ENCODE results near the gene TMEM255B. TPM values are rescaled to one million over a fixed set of nuclear protein-coding genes. Genes with fewer than 3 reads are reported as not detected.

The TMEM255B gene
- total RNA-seq, 1 experiment from 2014 or later, result 4.7 TPM

DNA sequence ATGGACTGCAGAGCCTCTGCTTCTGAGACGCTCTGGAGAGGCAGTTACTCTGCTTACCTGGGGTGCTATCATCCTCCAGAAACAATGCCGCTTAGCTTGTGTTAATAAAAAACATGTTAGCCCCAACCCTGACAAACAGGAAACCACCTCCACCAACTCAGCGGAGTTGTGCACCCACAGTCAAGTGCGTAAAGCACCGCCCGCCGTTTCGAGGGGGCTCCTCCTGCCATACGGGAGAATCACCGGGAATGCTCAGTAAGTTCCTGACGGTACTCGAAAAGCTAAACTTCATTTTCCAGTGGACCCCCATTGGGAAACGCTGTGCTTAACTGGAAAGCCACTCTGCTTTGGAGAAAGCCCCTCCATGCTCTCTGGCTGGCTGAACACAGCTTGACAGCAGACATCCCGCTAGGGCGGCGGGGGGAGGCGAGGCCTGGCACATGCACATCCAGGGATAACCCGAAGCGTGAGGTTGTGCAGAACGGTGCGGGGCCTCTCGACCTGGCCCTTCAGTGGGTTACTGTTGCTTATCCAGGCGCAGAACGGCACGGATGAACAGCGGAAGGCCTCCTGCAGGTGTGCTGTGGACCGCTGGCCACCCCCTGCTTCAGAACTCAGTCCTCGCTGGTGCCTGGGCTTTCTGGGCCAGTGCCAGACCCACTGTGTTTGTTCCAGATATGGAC lies 87.8 kb downstream of the TMEM255B start:
- H3K9me3 Mint-ChIP-seq, result no peaks in the 10 kb centered on the region
- peaks cover 2% of the 10 kb centered on the region; the same call in 1 of the 2 replicates for H3K4me1 Mint-ChIP-seq
- DNase-seq (ENCODE audit: low spot score), result peak; percentile 8
- H3K27me3 Mint-ChIP-seq (ENCODE audit: low read depth), result no peaks in the 10 kb centered on the region
- no peak for ATAC-seq
- ChIA-PET POLR2A (no interaction called here), CTCF (no interaction called here)
- H3K36me3 Mint-ChIP-seq, result no peaks in the 10 kb centered on the region; the same call in 1 of the 2 replicates
- no peak overlapping the region for H3K27ac Mint-ChIP-seq
- no peak overlapping the region for H3K4me3 Mint-ChIP-seq
- TF ChIP-seq CBFB (CRISPR knock-in tag; IDR thresholded peaks at IDR 0.05; ENCODE audit: low read depth), result no peak
- no peak for TF ChIP-seq NR2C2 (CRISPR knock-in tag; IDR thresholded peaks at IDR 0.05)
- TF ChIP-seq ELF4 (CRISPR knock-in tag; IDR thresholded peaks at IDR 0.05; ENCODE audit: low read depth), result no peak
- TF ChIP-seq JUN (CRISPR knock-in tag; IDR thresholded peaks at IDR 0.05), result no peak
- no peak for TF ChIP-seq NR3C1 (CRISPR knock-in tag; conservative IDR thresholded peaks at IDR 0.05; ENCODE audit: low read depth)
- no peak for TF ChIP-seq ZNF423 (CRISPR knock-in tag; IDR thresholded peaks at IDR 0.05)
- no peak for TF ChIP-seq RELA (CRISPR knock-in tag; IDR thresholded peaks at IDR 0.05; ENCODE audit: borderline replicate concordance)
- no peak for TF ChIP-seq TEAD4 (CRISPR knock-in tag; IDR thresholded peaks at IDR 0.05)
- TF ChIP-seq, protein P1, sequence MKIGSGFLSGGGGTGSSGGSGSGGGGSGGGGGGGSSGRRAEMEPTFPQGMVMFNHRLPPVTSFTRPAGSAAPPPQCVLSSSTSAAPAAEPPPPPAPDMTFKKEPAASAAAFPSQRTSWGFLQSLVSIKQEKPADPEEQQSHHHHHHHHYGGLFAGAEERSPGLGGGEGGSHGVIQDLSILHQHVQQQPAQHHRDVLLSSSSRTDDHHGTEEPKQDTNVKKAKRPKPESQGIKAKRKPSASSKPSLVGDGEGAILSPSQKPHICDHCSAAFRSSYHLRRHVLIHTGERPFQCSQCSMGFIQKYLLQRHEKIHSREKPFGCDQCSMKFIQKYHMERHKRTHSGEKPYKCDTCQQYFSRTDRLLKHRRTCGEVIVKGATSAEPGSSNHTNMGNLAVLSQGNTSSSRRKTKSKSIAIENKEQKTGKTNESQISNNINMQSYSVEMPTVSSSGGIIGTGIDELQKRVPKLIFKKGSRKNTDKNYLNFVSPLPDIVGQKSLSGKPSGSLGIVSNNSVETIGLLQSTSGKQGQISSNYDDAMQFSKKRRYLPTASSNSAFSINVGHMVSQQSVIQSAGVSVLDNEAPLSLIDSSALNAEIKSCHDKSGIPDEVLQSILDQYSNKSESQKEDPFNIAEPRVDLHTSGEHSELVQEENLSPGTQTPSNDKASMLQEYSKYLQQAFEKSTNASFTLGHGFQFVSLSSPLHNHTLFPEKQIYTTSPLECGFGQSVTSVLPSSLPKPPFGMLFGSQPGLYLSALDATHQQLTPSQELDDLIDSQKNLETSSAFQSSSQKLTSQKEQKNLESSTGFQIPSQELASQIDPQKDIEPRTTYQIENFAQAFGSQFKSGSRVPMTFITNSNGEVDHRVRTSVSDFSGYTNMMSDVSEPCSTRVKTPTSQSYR (CRISPR knock-in tag; IDR thresholded peaks at IDR 0.05), result no peak
- TF ChIP-seq ATF1 (CRISPR knock-in tag; IDR thresholded peaks at IDR 0.05), result no peak
- TF ChIP-seq, protein P2, sequence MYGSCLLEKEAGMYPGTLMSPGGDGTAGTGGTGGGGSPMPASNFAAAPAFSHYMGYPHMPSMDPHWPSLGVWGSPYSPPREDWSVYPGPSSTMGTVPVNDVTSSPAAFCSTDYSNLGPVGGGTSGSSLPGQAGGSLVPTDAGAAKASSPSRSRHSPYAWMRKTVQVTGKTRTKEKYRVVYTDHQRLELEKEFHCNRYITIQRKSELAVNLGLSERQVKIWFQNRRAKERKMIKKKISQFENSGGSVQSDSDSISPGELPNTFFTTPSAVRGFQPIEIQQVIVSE (CRISPR knock-in tag; IDR thresholded peaks at IDR 0.05; ENCODE audit: borderline replicate concordance), result no peak
- no peak for TF ChIP-seq ZNF317 (CRISPR knock-in tag; IDR thresholded peaks at IDR 0.05; ENCODE audit: borderline replicate concordance, low read depth)
- TF ChIP-seq, protein P3, sequence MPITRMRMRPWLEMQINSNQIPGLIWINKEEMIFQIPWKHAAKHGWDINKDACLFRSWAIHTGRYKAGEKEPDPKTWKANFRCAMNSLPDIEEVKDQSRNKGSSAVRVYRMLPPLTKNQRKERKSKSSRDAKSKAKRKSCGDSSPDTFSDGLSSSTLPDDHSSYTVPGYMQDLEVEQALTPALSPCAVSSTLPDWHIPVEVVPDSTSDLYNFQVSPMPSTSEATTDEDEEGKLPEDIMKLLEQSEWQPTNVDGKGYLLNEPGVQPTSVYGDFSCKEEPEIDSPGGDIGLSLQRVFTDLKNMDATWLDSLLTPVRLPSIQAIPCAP (CRISPR knock-in tag; IDR thresholded peaks at IDR 0.05), result no peak
- TF ChIP-seq, protein P4, sequence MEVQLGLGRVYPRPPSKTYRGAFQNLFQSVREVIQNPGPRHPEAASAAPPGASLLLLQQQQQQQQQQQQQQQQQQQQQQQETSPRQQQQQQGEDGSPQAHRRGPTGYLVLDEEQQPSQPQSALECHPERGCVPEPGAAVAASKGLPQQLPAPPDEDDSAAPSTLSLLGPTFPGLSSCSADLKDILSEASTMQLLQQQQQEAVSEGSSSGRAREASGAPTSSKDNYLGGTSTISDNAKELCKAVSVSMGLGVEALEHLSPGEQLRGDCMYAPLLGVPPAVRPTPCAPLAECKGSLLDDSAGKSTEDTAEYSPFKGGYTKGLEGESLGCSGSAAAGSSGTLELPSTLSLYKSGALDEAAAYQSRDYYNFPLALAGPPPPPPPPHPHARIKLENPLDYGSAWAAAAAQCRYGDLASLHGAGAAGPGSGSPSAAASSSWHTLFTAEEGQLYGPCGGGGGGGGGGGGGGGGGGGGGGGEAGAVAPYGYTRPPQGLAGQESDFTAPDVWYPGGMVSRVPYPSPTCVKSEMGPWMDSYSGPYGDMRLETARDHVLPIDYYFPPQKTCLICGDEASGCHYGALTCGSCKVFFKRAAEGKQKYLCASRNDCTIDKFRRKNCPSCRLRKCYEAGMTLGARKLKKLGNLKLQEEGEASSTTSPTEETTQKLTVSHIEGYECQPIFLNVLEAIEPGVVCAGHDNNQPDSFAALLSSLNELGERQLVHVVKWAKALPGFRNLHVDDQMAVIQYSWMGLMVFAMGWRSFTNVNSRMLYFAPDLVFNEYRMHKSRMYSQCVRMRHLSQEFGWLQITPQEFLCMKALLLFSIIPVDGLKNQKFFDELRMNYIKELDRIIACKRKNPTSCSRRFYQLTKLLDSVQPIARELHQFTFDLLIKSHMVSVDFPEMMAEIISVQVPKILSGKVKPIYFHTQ (CRISPR knock-in tag; IDR thresholded peaks at IDR 0.05), result no peak
- TF ChIP-seq TCF7 (CRISPR knock-in tag; IDR thresholded peaks at IDR 0.05; ENCODE audit: low read depth), result no peak

DNA sequence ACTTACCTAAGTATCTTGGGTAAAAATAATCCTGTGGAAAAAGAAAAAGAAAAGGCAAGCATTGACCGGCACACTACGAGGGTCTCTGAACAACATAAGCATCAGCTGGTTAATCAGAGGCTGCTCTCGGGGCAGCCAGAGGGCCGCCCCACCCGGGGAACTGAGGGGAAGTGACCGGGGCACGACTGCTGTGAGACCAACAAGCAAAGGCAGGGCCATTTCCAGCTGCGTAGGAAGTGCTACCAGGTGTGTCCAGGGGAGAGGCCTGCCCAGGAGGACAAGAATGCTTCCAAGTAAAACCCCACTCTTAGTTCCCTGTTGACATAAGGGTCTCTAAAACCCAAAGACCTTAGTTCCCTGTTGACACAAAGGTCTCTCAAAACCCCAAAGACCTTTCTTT lies 89.0 kb downstream of the TMEM255B start:
- Mint-ChIP-seq H3K36me3 (no peaks in the 10 kb centered on the region; the same call in 1 of the 2 replicates), H3K9me3 (no peaks in the 10 kb centered on the region), H3K27ac (peak overlapping the region; percentile 29), H3K27me3 (ENCODE audit: low read depth) (no peaks in the 10 kb centered on the region), H3K4me1 (peaks cover 2% of the 10 kb centered on the region; the same call in 1 of the 2 replicates), H3K4me3 (no peak overlapping the region)
- no peak for ATAC-seq
- POLR2A ChIA-PET, result no interaction called here
- CTCF ChIA-PET, result no interaction called here
- DNase-seq (ENCODE audit: low spot score), result no peak
- no peak for TF ChIP-seq JAZF1 (CRISPR knock-in tag; IDR thresholded peaks at IDR 0.05)
- TF ChIP-seq CREB1 (CRISPR knock-in tag; IDR thresholded peaks at IDR 0.05), result no peak
- TF ChIP-seq, protein P5, sequence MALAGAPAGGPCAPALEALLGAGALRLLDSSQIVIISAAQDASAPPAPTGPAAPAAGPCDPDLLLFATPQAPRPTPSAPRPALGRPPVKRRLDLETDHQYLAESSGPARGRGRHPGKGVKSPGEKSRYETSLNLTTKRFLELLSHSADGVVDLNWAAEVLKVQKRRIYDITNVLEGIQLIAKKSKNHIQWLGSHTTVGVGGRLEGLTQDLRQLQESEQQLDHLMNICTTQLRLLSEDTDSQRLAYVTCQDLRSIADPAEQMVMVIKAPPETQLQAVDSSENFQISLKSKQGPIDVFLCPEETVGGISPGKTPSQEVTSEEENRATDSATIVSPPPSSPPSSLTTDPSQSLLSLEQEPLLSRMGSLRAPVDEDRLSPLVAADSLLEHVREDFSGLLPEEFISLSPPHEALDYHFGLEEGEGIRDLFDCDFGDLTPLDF (CRISPR knock-in tag; IDR thresholded peaks at IDR 0.05), result no peak
- no peak for TF ChIP-seq EMX1 (CRISPR knock-in tag; IDR thresholded peaks at IDR 0.05)
- no peak for TF ChIP-seq FOXK1 (CRISPR knock-in tag; IDR thresholded peaks at IDR 0.05)
- no peak for TF ChIP-seq ZNF121 (CRISPR knock-in tag; IDR thresholded peaks at IDR 0.05)
- no peak for TF ChIP-seq IRF2 (CRISPR knock-in tag; IDR thresholded peaks at IDR 0.05; ENCODE audit: borderline replicate concordance, low read depth)
- no peak for TF ChIP-seq GRHL2 (CRISPR knock-in tag; IDR thresholded peaks at IDR 0.05; ENCODE audit: insufficient replicate concordance, severe bottlenecking)
- no peak for TF ChIP-seq JUN (CRISPR knock-in tag; IDR thresholded peaks at IDR 0.05)
- no peak for TF ChIP-seq ZNF138 (CRISPR knock-in tag; conservative IDR thresholded peaks at IDR 0.05)
- no peak for TF ChIP-seq GTF2I (CRISPR knock-in tag; conservative IDR thresholded peaks at IDR 0.05)
- TF ChIP-seq ESRRA (CRISPR knock-in tag; IDR thresholded peaks at IDR 0.05; ENCODE audit: borderline replicate concordance), result no peak
- TF ChIP-seq, protein P6, sequence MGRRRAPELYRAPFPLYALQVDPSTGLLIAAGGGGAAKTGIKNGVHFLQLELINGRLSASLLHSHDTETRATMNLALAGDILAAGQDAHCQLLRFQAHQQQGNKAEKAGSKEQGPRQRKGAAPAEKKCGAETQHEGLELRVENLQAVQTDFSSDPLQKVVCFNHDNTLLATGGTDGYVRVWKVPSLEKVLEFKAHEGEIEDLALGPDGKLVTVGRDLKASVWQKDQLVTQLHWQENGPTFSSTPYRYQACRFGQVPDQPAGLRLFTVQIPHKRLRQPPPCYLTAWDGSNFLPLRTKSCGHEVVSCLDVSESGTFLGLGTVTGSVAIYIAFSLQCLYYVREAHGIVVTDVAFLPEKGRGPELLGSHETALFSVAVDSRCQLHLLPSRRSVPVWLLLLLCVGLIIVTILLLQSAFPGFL (CRISPR knock-in tag; IDR thresholded peaks at IDR 0.05; ENCODE audit: borderline replicate concordance), result no peak
- no peak for TF ChIP-seq RORB (CRISPR knock-in tag; IDR thresholded peaks at IDR 0.05)
